Heart right ventricle (tissue), 16 donors: Measurements from ENCODE around the gene RTKN2. TPM values are rescaled to one million over a fixed set of nuclear protein-coding genes. Genes with fewer than 3 reads are reported as not detected.
A peak's percentile ranks its signal among the peaks of the same experiment; 100 is the strongest.

Experiments
- ATAC-seq, 8 donors: fragments of 200-7000 bp; cut with Tn5 transposase; one replicate each; pipeline ENCODE4 v1.9.1; 2020; ENCODE audit warnings: mild to moderate bottlenecking in 8 of 8, moderate library complexity in 8 of 8, moderate number of reproducible peaks in 1 of 8
- DNase-seq, 2 donors: peaks; one replicate each; pipeline ENCODE4 v3.0.0-alpha.2; 2020
- H3K27ac ChIP-seq, 10 donors: fragments of 200-600 bp; sonication (generic) in 2 of 10; one replicate each; pipeline versions ENCODE4 v1.5.0 to v1.8.0; 2020 to 2022; ENCODE audit warnings: mild to moderate bottlenecking in 3 of 10
- H3K27me3 ChIP-seq, 7 donors: fragments of 200-600 bp; one replicate each; pipeline ENCODE4 v1.8.0; 2021 to 2022; ENCODE audit warnings: mild to moderate bottlenecking in 2 of 7
- H3K36me3 ChIP-seq, 9 donors: fragments of 200-600 bp; sonication (generic) in 1 of 9; one replicate each; pipeline versions ENCODE4 v1.5.0 to v1.8.0; 2020 to 2022; ENCODE audit warnings: mild to moderate bottlenecking in 2 of 9
- H3K4me1 ChIP-seq, 9 donors: fragments of 200-600 bp; sonication (generic) in 1 of 9; one replicate each; pipeline versions ENCODE4 v1.5.0 to v1.8.0; 2020 to 2022; ENCODE audit warnings: mild to moderate bottlenecking in 4 of 9
- H3K4me3 ChIP-seq, 10 donors: fragments of 200-600 bp; sonication (generic) in 2 of 10; one replicate each; pipeline versions ENCODE4 v1.5.0 to v1.8.0; 2020 to 2022; ENCODE audit warnings: mild to moderate bottlenecking in 7 of 10, moderate library complexity in 2 of 10
- H3K9me3 ChIP-seq, 11 donors: fragments of 200-600 bp in 10 of 11; sonication (generic) in 2 of 11; one replicate each; pipeline versions ENCODE4 v1.5.0 to v1.8.0; 2013 to 2022; ENCODE audit warnings: mild to moderate bottlenecking in 2 of 11, control low read depth in 1 of 11, moderate library complexity in 1 of 11
- WGBS, 2 donors: extraction: QIAGEN DNeasy Blood & Tissue Kit; methylation state at CpG; one replicate each; pipeline ENCODE4 v1.1.7; 2013; ENCODE audit warnings: inconsistent platforms in 1 of 2; 5-methylcytosine and 5-hydroxymethylcytosine counted together
- intact Hi-C, 10 donors: fragments of 100-400 bp; cut with DNase I; formaldehyde crosslinking; loops; one replicate each; pipeline versions ENCODE4 v1.11.1 to v1.14.2; 2022
- polyA plus RNA-seq, 2 donors: library from polyadenylated mRNA; stranded (reverse); fragments of 200-250 nt; gene quantifications; one replicate each; pipeline ENCODE4 v1.2.3, GENCODE V29; 2013
- total RNA-seq, 10 donors: library from RNA; stranded (reverse); fragmentation: NEBNext Ultra II Directional in 3 of 10; extraction: Animal tissue kit (Norgen Biotek cat#: 25700) in 3 of 10; gene quantifications; one replicate each; pipeline versions ENCODE4 v1.2.1 to v1.2.4, GENCODE V29; 2021 to 2023
- TF ChIP-seq, protein P1 (sequence below), 9 donors: fragments of 200-600 bp; sonication (generic) in 2 of 9; IDR thresholded peaks; one replicate each; pipeline versions ENCODE4 v1.5.0 to v1.8.0; 2021 to 2022; ENCODE audit warnings: antibody characterized with exemption in 9 of 9, mild to moderate bottlenecking in 5 of 9, moderate library complexity in 1 of 9
- donor health status: Arrhythmogenic right ventricular cardiomyopathy.
- donor health status: ischemic (EF 13 %, LVEDD 7.1; RV severe dilation, severe dysfunction).
- donor health status: healthy with polysubstance abuse.
- donor health status: DM: no; HTN: yes; CAD: no.
- donor health status: DM: no; HTN: no; CAD: no.
- donor health status: ischemic (EF 25% LVEDD 6.9; RV normal size, moderate dysfunction).
- donor health status: ischemic (EF 25% LVEDD 5.7; RV mildly dilated, moderate dysfunction).
- donor health status: healthy.
- donor health status: DM: yes; HTN: yes; CAD: no.
- donor health status: Ischemic cardiomyopathy.
- donor health status: ischemic (EF 35%, LVEDD 5.7; RV mildly dilated, moderate dysfunction).
- donor health status: nonischemic (EF 11% LVEDD 7.7; RV severe dilation, severe dysfunction).
- donor health status: DM: yes; HTN: yes; CAD: no.
- donor health status: PGD.
- donor health status: ischemic (EF 29% LVEDD 5.4; RV normal size, mild dysfunction).
- donor health status: nonischemic (EF 23%, LVEDD 6.1; RV moderate dilation, normal function).

RTKN2 gene
- total and polyA plus RNA-seq, 12 donors: 0.01 to 0.30 (median 0.14) TPM; not detected in 4

DNA sequence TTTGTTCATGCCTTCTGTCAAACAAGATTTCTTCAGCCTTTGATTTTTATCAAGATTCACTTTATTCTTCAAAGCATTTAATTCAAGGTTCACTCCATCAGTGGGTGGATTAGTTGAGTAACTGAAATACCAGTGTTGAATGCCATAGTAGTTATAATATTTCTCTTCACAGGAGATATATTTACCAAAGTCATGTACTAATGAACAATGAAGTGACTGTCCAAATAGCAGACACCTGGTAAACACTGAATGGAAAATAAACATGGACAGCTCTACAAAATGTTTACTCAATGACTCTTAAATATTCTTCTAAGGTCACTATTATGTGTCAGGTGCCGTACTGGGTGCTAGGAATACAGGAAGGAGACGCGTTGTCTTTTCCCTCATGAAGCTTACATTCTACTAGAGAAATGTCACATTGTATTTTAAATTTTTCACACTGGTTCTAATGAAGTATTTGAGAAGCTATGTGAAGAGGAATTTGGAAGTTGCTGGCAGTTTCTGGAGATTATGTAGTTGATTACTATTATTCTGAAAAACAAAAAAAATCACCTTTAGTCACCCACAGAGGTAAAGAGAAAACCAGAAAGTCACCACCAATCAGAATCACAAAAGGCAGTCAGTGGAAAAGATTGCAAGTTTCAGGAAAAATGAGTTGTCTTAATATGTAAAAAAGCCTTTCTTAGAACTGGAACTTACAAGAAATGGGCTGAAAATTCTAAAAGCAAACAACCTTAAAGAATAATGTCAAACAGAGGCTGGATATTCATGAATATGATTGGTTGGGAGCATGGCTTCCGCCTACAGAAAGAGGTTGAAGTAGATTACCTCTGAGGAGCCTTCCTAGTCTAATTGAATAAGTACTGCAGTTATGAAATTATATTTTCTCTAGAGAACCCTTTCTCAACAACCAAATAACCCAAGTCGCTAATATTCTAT lies 84.5 kb downstream of the RTKN2 start:
- Histone ChIP-seq H3K4me3 (no peak overlapping the region), H3K36me3 (no peaks in the 10 kb centered on the region), H3K9me3 (peaks cover 0 to 7% (median 0%) of the 10 kb centered on the region in 11 donors), H3K27ac (peak overlapping the region in 1 of 10 donors; percentile 59), H3K4me1 (peaks cover 0 to 13% (median 0%) of the 10 kb centered on the region in 9 donors), H3K27me3 (no peaks in the 10 kb centered on the region)
- 92 to 96% methylated on average over 5 of the region's 5 CpGs for WGBS, 2 donors
- intact Hi-C loops: no loop called here
- DNase-seq: no peak
- TF ChIP-seq, protein P1, sequence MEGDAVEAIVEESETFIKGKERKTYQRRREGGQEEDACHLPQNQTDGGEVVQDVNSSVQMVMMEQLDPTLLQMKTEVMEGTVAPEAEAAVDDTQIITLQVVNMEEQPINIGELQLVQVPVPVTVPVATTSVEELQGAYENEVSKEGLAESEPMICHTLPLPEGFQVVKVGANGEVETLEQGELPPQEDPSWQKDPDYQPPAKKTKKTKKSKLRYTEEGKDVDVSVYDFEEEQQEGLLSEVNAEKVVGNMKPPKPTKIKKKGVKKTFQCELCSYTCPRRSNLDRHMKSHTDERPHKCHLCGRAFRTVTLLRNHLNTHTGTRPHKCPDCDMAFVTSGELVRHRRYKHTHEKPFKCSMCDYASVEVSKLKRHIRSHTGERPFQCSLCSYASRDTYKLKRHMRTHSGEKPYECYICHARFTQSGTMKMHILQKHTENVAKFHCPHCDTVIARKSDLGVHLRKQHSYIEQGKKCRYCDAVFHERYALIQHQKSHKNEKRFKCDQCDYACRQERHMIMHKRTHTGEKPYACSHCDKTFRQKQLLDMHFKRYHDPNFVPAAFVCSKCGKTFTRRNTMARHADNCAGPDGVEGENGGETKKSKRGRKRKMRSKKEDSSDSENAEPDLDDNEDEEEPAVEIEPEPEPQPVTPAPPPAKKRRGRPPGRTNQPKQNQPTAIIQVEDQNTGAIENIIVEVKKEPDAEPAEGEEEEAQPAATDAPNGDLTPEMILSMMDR (IDR thresholded peaks at IDR 0.05): no peak
- ATAC-seq: no peak

DNA sequence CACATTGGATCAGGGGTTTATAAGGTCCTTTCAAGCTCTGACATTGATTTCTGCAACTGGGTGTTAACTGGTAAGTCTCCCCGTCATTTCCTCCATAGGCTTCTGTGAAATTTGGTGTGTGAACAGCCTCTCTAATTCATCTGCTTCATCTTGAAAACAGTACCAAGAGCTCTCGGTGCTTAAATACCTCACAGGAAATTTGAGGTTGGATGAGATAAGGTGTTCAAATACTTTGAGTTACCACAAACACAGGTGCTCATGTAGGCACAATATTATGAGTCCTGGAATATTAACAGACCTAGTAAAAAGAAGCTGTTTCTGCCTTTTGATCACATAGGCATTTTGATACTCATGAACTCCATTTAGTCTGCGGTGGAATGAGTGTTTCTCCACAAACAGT lies 85.2 kb downstream of the RTKN2 start:
- intact Hi-C loops: no loop called here
- DNase-seq (no peak), ATAC-seq (peak in 1 of 8 donors; percentile 24)
- H3K27me3 ChIP-seq: no peaks in the 10 kb centered on the region
- H3K9me3 ChIP-seq: peaks cover 0 to 7% (median 0%) of the 10 kb centered on the region in 11 donors
- TF ChIP-seq, protein P1 (IDR thresholded peaks at IDR 0.05): no peak
- 81 to 86% methylated on average over 3 of the region's 3 CpGs for WGBS, 2 donors
- H3K4me3 ChIP-seq: no peak overlapping the region
- no peaks in the 10 kb centered on the region for H3K36me3 ChIP-seq
- H3K4me1 ChIP-seq: peaks cover 0 to 13% (median 0%) of the 10 kb centered on the region in 9 donors
- H3K27ac ChIP-seq: peak overlapping the region in 1 of 10 donors; percentile 59

DNA sequence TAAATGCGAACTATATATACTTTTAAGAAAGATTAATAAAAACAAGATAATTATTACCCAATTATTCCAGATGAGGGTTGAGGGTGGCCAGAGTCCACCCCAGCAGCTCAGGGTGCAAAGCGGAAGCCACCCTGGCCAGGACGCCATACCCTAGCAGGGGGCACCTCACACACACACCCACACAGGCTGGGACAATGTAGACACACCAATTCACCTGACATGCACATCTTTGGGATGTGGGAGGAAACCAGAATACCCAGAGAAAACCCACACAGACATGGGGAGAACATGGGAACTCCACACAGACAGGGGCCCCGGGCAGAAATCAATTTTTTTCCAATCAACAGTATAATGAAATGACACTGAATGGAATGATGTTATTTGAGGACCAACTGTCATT lies 86.0 kb downstream of the RTKN2 start:
- ATAC-seq: no peak
- Histone ChIP-seq H3K4me1 (peaks cover 0 to 10% (median 0%) of the 10 kb centered on the region in 9 donors), H3K27me3 (no peaks in the 10 kb centered on the region), H3K36me3 (no peaks in the 10 kb centered on the region), H3K9me3 (peaks cover 0 to 7% (median 0%) of the 10 kb centered on the region in 11 donors), H3K4me3 (no peak overlapping the region), H3K27ac (peak overlapping the region in 1 of 10 donors; percentile 27)
- 95 to 96% methylated on average over 4 of the region's 4 CpGs for WGBS, 2 donors
- intact Hi-C loops: no loop called here
- no peak for DNase-seq
- TF ChIP-seq, protein P1 (IDR thresholded peaks at IDR 0.05): no peak

DNA sequence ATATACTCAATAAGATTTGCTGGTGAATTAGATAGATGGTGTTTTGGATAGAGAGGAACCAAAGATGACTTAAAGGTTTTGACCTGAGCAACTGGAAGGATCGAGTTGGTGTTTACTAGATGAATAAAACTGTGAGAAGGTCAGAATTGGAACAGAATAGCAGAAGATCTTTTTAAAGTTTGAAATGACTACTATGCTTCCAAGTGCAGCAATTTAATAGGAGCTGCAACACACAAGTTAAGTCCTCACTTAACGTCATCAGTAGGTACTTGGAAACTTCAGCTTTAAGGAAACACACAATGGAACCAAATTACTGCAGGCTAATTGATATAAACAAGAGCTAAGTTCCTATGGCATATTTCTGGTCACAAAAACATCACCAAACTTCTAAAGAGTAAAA lies 86.5 kb downstream of the RTKN2 start:
- Histone ChIP-seq H3K4me3 (no peak overlapping the region), H3K27ac (no peak overlapping the region), H3K9me3 (peaks cover 0 to 10% (median 0%) of the 10 kb centered on the region in 11 donors), H3K4me1 (peaks cover 0 to 7% (median 0%) of the 10 kb centered on the region in 9 donors), H3K36me3 (no peaks in the 10 kb centered on the region), H3K27me3 (no peaks in the 10 kb centered on the region)
- DNase-seq (no peak), ATAC-seq (no peak)
- 79 to 86% methylated on average over 2 of the region's 2 CpGs for WGBS, 2 donors
- intact Hi-C loops: no loop called here
- TF ChIP-seq, protein P1 (IDR thresholded peaks at IDR 0.05): no peak
